PFSK-1 (cell line): ENCODE data around the gene GABRB3.

ENCODE experiments used
- FOXP2 ChIP-seq: optimal IDR thresholded peaks from 2 replicates; pipeline ENCODE3; 2011; ENCODE audit warnings: borderline replicate concordance, control low read depth, inconsistent platforms; ENCODE audit not compliant: insufficient read depth; ENCODE audit errors: extremely low read length, extremely low read depth
- POLR2AphosphoS5 ChIP-seq: IDR thresholded peaks from 2 replicates; pipeline ENCODE4 v1.6.1; 2012; ENCODE audit warnings: low read depth, mild to moderate bottlenecking, control low read depth, low read length, moderate library complexity
- SIN3A ChIP-seq: IDR thresholded peaks from 2 replicates; pipeline ENCODE4 v1.6.1; 2012; ENCODE audit warnings: mild to moderate bottlenecking, low read length, moderate library complexity, borderline replicate concordance; ENCODE audit not compliant: insufficient read depth
- TAF1 ChIP-seq: IDR thresholded peaks from 2 replicates; pipeline ENCODE4 v1.6.1; 2012; ENCODE audit warnings: low read length, control low read depth, borderline replicate concordance; ENCODE audit not compliant: insufficient read depth
- TF ChIP-seq, protein P1 (sequence below), 2 experiments: IDR thresholded peaks; 2 replicates each; pipeline versions ENCODE4 v1.6.1 to v1.8.0; 2011 to 2012; ENCODE audit warnings: low read depth in 2 of 2, low read length in 2 of 2, control low read depth in 1 of 2, inconsistent platforms in 1 of 2, mild to moderate bottlenecking in 1 of 2, moderate library complexity in 1 of 2; ENCODE audit not compliant: insufficient read depth in 1 of 2

GABRB3 gene

DNA sequence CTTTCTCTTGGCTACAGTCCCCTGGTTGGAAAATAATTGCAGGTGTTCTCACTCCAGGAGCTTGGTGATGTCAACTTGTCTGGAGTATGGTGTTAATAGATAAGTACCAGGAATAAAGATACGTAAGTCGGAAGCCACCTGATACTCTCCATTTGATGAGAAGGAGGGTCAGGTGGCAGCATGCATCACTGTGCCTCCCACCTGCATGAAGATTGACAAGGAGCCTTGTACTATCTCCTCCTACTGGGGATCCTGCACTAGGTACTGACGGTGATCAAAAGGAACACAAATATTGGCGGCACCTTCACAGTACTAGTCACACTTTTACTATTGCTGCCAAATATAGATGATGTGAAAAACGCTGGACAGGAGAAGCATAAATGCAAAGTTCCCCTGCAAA is 32.6 kb upstream of the GABRB3 start:
- no peak for TF ChIP-seq POLR2AphosphoS5
- no peak for TF ChIP-seq SIN3A
- TF ChIP-seq FOXP2: no peak
- TF ChIP-seq TAF1: no peak
- TF ChIP-seq, protein P1, sequence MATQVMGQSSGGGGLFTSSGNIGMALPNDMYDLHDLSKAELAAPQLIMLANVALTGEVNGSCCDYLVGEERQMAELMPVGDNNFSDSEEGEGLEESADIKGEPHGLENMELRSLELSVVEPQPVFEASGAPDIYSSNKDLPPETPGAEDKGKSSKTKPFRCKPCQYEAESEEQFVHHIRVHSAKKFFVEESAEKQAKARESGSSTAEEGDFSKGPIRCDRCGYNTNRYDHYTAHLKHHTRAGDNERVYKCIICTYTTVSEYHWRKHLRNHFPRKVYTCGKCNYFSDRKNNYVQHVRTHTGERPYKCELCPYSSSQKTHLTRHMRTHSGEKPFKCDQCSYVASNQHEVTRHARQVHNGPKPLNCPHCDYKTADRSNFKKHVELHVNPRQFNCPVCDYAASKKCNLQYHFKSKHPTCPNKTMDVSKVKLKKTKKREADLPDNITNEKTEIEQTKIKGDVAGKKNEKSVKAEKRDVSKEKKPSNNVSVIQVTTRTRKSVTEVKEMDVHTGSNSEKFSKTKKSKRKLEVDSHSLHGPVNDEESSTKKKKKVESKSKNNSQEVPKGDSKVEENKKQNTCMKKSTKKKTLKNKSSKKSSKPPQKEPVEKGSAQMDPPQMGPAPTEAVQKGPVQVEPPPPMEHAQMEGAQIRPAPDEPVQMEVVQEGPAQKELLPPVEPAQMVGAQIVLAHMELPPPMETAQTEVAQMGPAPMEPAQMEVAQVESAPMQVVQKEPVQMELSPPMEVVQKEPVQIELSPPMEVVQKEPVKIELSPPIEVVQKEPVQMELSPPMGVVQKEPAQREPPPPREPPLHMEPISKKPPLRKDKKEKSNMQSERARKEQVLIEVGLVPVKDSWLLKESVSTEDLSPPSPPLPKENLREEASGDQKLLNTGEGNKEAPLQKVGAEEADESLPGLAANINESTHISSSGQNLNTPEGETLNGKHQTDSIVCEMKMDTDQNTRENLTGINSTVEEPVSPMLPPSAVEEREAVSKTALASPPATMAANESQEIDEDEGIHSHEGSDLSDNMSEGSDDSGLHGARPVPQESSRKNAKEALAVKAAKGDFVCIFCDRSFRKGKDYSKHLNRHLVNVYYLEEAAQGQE (IDR thresholded peaks at IDR 0.05; ENCODE audit: insufficient read depth in 1 of 2, low read depth in 2 of 2, low read length in 2 of 2): no peak

DNA sequence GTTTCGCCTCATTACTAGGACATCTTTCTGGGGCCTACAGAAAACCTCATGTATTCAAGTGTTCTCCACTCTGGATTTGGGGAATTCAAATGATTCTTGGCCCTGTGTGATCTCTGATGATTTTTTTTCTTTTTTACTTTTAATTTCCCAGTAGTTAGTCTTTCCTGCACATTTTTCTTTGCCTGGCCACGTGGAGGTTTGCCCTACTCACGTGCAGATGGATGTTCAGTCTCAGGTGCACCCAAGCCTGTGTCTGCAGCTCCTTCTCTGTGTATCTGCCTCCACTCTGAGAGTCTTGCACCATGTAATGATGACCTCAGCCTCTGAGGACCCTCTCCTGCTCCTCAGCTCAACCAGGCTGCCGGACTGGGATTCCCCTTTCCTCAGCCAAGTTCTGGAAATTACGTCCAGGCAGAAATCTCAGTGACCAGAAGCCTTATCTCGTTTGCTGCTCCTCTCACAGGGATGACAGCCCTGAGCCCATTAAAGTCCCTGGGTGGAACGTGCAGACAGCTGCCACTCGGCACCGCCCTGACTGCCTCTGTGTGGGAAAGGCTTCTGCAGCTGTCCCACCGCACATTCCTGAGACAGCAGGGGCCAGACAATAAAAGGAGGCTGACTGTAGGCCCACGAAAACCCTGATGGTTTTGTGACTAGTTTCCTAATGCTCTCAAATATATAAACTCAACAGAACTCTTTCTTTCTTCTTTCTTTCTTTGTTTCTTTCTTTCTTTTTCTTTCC is 31.4 kb upstream of the GABRB3 start:
- TF ChIP-seq, protein P1 (IDR thresholded peaks at IDR 0.05; ENCODE audit: insufficient read depth in 1 of 2, low read depth in 2 of 2, low read length in 2 of 2): no peak
- TF ChIP-seq POLR2AphosphoS5: no peak
- TF ChIP-seq TAF1: no peak
- no peak for TF ChIP-seq FOXP2
- TF ChIP-seq SIN3A: no peak

DNA sequence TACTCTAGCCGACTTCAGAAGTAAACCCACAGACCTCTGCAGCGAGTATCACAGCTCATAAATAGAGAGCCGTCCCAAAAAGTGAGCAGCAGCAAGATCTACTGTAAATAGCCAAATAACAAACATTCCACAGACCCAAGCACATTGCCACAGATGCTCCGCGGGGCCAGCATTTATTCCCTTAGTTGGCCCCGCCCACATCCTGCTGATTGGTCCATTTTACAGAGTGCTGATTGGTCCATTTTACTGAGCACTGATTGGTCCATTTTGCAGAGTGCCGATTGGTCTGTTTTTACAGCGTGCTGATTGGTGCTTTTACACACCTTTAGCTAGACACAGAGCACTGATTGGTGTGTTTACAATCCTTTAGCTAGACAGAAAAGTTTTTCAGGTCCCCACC is 17.3 kb upstream of the GABRB3 start:
- TF ChIP-seq TAF1 (no peak), SIN3A (no peak), FOXP2 (no peak), POLR2AphosphoS5 (no peak)
- TF ChIP-seq, protein P1 (IDR thresholded peaks at IDR 0.05; ENCODE audit: insufficient read depth in 1 of 2, low read depth in 2 of 2, low read length in 2 of 2): no peak

DNA sequence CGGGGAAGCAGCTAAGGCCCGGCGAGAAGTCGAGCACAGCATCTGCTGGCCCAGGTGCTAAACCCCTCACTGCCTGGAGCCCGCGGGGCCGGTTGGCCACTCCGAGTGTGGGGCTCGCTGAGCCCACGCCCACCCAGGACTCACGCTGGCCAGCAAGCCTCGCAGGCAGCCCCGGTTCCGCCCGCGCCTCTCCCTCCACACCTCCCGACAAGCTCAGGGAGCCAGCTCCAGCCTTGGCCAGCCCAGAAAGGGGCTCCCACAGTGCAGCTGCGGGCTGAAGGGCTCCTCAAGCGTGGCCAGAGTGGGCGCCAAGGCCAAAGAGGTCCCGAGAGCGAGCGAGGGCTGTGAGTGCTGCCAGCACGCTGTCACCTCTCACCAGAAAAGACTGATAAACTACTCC is 8.9 kb upstream of the GABRB3 start:
- no peak for TF ChIP-seq SIN3A
- TF ChIP-seq, protein P1 (IDR thresholded peaks at IDR 0.05; ENCODE audit: insufficient read depth in 1 of 2, low read depth in 2 of 2, low read length in 2 of 2): no peak
- TF ChIP-seq TAF1: no peak
- no peak for TF ChIP-seq FOXP2
- TF ChIP-seq POLR2AphosphoS5: no peak
